M059J (cell line): ENCODE results near the gene ANKDD1B. TPM values are rescaled to one million over a fixed set of nuclear protein-coding genes. Genes with fewer than 3 reads are reported as not detected.
"Not testable (repeated sequence)": the region's sequence is repeated elsewhere in the genome, so short reads cannot be mapped to it uniquely, and the experiment has no call there.

Experiments
- DNase-seq: peaks from one replicate; pipeline ENCODE4 v3.0.0-alpha.2; 2012; ENCODE audit warnings: low read depth
- total RNA-seq: library from RNA; depleted of rRNA; stranded (reverse); fragments of >200 nt; shearing (Covaris generic); gene quantifications from 2 replicates; pipeline ENCODE4 v1.2.3, GENCODE V29; 2014

ANKDD1B gene
- total RNA-seq, 1 experiment from 2014 or later: 0.05 TPM

GRCh38 chr5:75660678-75661465 is 49.6 kb downstream of the ANKDD1B start:
- DNase-seq: no peak

DNA sequence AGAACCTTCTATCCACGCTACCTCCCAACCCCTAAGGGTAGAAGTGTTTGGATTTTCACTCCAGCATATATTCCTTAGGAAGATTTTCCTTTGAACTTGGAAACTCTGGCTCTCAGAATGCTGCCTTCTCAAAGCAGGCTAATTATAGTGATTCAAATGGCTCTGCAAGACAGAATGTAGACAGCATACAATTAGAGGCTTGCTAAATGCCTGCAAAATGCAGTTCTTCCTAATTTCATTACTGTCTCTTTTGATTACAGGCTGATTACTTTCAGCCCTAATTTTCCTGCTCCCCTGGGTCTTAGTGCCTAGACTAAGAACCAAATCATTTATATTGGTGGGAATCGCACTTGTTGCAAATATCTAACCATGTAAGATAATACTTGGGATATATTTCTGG is 50.8 kb downstream of the ANKDD1B start:
- DNase-seq: no peak

DNA sequence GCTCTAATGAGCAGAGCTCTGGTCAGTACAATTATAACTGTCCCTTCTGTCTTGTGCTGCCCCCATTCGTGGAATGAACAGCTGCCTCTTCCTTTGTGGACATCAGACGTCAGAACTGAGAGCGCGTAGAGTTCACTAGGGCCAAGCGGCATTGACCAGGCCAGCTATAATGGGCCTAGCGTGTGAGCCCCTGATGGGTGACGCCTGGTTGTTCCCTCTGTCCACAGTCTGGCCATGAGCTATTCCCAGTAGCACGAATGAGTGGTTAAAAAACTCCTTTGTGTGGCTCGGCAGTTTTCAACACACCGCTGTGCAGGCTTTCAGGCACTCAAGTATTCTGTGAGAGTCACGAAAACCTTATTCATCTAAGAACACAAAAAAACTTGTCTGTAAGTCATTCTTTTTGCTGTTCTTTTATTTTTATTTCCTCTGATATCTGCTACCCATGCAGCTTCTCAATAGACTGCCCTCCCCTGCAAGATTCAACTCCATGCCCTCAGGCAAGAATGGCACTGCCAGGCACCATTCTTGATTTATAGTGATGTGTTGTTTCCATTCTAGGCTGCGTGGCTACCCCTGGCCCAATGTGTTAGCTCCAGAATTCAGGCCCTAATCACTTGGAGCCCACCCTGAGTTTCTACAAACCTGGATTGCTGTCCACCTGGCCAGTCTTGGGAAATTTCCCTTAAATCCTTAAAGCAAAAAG is 52.5 kb downstream of the ANKDD1B start:
- peak; percentile 61 for DNase-seq

- DNase-seq: no peak
These were observed 53.7 kb downstream of the ANKDD1B start for GRCh38 chr5:75664979-75665378.

DNA sequence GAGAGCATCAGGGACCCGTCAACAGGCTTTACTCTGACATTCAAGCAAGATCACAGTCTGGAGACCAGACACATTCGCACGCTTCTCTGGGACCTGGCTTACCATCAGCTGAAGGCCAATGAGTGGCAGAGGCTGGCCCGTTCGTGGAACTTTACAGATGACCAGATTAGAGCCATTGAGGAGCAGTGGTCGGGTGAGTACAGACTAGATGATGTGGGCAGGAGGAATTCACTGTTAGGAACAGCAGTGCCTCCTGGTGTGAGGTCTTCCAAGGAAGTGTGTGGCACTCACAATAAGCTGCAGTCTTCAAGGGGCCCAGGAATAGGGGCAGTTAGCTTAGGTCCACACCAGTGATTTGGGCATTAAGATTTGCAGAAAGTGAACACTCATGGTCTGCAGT is 55.5 kb downstream of the ANKDD1B start:
- DNase-seq: no peak

DNA sequence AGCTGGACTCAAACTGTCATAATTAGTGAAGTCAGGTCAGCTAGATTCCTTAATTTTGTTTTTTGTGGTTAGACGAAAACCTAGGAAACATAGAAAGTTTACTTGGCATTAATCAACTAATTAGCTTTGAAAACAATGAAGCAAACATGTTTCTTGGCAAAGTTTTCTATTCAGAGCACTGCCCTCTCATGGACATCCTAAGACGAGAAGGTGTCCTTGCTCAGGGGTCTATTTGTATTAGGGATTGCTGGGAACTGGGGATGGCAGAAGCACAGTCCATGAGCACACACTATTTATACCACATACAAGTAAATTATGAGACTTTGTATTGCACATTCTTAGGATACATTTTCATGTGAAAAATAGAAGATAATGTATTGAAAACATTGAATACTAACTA is 56.3 kb downstream of the ANKDD1B start:
- no peak for DNase-seq

DNA sequence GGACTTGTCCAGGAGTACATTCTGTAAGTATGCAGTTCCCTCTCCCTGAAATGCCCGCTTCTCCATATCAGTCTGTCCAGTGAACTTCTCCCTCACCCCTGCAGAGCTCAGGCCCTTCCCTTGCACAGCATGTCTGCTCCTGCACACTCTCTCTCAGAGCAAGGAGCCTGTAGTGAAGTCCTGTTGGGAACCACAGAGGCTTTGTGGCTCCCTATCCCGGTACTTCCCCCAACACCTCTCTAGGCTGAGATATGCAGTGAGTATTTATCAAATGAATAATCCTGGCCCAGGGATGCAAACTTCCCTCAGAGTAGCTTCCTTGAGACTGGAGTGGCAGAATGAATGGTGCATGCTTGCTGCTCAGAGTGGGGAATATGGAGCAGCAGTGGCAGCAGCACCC is 57.2 kb downstream of the ANKDD1B start:
- peak; percentile 40 for DNase-seq

DNA sequence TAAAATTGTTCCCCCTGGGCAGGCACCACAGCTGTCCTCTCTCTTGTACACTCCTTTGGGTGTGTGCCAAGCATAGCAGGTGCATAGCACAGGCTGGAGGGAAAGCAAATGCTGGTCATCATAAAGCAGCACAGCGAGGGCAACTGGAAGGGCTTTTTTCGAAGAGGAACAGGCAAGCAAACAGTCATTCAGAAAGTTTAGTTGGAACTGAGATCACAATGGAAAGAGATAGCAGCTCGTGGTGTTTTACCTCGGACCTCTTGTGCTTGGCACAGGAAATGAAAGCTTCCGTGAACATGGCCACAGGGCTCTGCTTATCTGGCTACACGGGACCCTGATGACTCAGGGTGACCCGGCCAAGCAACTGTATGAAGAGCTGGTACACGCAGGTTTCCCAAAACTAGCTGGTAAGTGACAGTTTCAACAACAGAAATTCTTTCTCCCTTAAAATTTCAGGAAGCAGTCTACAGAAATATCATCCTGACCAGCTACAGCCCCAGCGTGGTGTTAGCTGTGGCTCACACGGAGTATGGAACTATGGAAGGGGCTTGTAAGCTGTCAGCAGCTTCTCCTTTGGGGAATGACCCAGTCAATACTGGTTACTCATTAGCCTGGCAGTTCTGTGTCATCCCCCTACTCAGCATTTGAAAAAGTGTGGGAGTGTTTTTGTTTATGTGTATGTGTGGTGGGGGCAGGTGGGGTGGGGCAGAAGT is 57.9 kb downstream of the ANKDD1B start:
- DNase-seq: peak; percentile 83

- no peak for DNase-seq
These were observed 59.3 kb downstream of the ANKDD1B start for GRCh38 chr5:75670577-75670976.

GRCh38 chr5:75671506-75671905 is 60.3 kb downstream of the ANKDD1B start:
- no peak for DNase-seq

DNA sequence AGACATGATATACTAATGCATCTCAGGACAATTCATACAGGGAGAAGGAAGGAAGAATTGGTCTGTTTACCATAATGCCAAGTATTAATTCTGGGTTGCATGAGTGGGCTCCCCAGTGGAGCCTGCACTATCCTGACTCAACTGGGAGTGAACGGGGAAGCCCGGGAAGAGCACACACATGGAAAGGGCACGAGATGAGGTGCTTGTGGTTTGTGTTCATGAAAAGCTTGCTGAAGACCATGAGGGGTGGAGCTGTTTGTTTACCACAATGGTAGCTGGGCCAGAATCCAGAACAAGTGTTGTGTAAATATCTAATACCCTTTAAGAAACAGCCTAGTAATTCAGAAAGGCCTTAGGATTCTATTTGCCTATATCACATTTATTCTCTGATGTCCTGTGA is 61.4 kb downstream of the ANKDD1B start:
- no peak for DNase-seq

- DNase-seq: no peak
These were observed 64.5 kb downstream of the ANKDD1B start for GRCh38 chr5:75675783-75676182.

- no peak for DNase-seq
These were observed 66.4 kb downstream of the ANKDD1B start for GRCh38 chr5:75677607-75678006.

DNA sequence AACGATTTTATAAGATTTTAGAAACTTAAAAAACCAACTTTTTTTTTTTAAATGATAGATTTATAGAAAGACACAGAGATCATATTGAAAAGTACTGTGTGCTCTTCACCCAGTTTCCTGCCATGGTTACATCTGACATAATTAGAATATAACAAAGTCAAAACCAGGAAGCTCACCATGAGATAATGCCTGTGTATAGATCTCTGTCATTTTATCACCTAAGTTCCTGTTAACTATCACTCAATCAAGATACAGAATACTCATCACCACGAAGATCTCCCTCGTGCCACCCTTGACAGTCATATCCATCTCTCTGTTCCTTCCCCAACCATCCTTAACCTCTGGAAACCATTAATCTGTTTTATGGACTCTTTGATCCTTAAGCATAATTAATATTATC is 66.9 kb downstream of the ANKDD1B start:
- DNase-seq: no peak

- DNase-seq: peak; percentile 50
These were observed 70.0 kb downstream of the ANKDD1B start for GRCh38 chr5:75681125-75681830.

GRCh38 chr5:75685141-75685540 is 73.9 kb downstream of the ANKDD1B start:
- no peak for DNase-seq

- no peak for DNase-seq
These were observed 75.2 kb downstream of the ANKDD1B start for GRCh38 chr5:75686480-75686879.

DNA sequence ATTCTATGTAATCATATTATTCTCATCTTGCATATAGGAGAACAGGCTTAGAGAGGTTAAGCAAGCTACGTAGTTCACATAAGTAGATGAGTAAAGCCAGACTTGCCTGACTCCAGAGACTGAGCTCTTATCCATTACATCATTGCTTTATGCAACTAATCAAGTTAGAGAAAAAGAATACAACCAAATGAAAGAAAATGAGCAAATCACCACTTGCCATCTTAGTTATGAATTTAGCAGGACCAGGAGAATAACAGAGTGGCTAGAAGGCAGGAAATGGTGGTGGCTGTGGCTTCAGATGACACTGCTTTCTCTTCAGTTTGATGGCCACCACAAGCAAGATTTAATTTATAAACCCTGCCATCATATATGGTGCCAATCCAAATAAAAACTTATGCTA is 79.4 kb downstream of the ANKDD1B start:
- DNase-seq: no peak

GRCh38 chr5:75694781-75695180 is 83.5 kb downstream of the ANKDD1B start:
- no peak for DNase-seq

DNA sequence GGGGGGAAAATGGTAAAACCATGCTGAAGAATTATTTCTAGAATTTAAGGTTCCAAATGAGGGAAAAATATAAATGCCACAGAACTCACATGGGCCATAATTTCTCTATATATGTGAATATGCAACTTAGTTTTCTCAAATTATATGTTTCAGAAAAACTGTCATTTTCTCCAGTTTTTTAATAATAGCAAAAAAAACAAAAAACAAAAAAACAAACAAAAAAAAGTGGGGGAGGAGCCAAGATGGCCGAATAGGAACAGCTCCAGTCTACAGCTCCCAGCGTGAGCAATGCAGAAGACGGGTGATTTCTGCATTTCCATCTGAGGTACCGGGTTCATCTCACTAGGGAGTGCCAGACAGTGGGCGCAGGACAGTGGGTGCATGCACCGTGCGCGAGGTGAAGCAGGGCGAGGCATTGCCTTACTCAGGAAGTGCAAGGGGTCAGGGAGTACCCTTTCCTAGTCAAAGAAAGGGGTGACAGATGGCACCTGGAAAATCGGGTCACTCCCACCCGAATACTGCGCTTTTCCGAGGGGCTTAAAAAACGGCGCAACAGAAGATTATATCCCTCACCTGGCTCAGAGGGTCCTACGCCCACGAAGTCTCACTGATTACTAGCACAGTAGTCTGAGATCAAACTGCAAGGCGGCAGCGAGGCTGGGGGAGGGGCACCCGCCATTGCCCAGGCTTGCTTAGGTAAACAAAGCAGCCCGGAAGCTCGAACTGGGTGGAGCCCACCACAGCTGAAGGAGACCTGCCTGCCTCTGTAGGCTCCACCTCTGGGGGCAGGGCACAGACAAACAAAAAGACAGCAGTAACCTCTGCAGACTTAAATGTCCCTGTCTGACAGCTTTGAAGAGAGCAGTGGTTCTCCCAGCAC is 84.5 kb downstream of the ANKDD1B start:
- not testable (repeated sequence) for DNase-seq

- DNase-seq: no peak
These were observed 90.6 kb downstream of the ANKDD1B start for GRCh38 chr5:75701856-75702255.
